Liver (tissue), 3 donors: ENCODE results near the gene PRSS27.

ENCODE experiments used
- CTCF ChIP-seq: fragments of 150-350 bp; IDR thresholded peaks from 2 replicates; pipeline ENCODE4 v1.5.1; 2017; ENCODE audit warnings: improper control_type of control experiment, low read depth, low read length; ENCODE audit not compliant: missing input control
- GABPA ChIP-seq, 2 donors: IDR thresholded peaks in 1 of 2; conservative IDR thresholded peaks in 1 of 2; 2 replicates each; pipeline ENCODE4 v1.6.1; 2016; ENCODE audit warnings: antibody characterized with exemption in 2 of 2, mild to moderate bottlenecking in 1 of 2, moderate library complexity in 1 of 2
- JUND ChIP-seq, 2 donors: IDR thresholded peaks; 2 replicates each; pipeline ENCODE4 v1.6.1; 2016; ENCODE audit warnings: antibody characterized with exemption in 2 of 2
- RAD21 ChIP-seq, 2 donors: IDR thresholded peaks; 2 replicates each; pipeline ENCODE4 v1.6.1; 2016; ENCODE audit warnings: antibody characterized with exemption in 2 of 2, mild to moderate bottlenecking in 2 of 2
- REST ChIP-seq: IDR thresholded peaks from 2 replicates; pipeline ENCODE4 v1.6.1; 2016; ENCODE audit warnings: antibody characterized with exemption, mild to moderate bottlenecking
- YY1 ChIP-seq: IDR thresholded peaks from 2 replicates; pipeline ENCODE4 v1.6.1; 2016; ENCODE audit warnings: antibody characterized with exemption, mild to moderate bottlenecking
- ZBTB33 ChIP-seq: IDR thresholded peaks from 2 replicates; pipeline ENCODE4 v1.6.1; 2016; ENCODE audit warnings: antibody characterized with exemption
- TF ChIP-seq, protein P1 (sequence below): IDR thresholded peaks from 2 replicates; pipeline ENCODE4 v1.6.1; 2016; ENCODE audit warnings: antibody characterized with exemption
- TF ChIP-seq, protein P2 (sequence below): IDR thresholded peaks from 2 replicates; pipeline ENCODE4 v1.6.1; 2016; ENCODE audit warnings: antibody characterized with exemption
- donor health status: healthy.
- donor health status: healthy.

DNA sequence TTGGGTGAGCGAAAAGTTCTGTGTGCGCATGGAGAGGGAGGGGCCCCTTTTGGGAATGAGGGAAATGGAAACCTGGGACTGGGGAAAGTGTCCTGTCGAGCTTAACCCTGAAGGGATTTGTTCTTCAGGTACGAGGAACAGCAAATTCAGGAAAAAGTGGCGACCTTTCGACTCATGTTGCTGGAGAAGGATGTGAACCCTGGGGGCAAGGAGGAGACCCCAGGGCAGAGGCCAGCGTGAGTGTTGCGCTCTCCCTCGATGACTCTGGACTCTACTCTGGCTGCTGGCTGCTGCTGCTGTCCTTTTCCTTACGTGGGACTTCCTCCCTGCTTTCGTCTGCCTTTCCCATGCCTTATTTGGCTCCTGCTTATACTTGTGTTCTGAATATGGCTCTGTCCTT lies 37.3 kb upstream of the PRSS27 start:
- no peak for TF ChIP-seq CTCF
- TF ChIP-seq REST: no peak
- no peak for TF ChIP-seq JUND (IDR thresholded peaks at IDR 0.05)
- no peak for TF ChIP-seq YY1
- TF ChIP-seq RAD21 (IDR thresholded peaks at IDR 0.05): no peak
- no peak for TF ChIP-seq GABPA (IDR thresholded peaks at IDR 0.05 in 1 of 2, conservative IDR thresholded peaks at IDR 0.05 in 1 of 2)
- TF ChIP-seq, protein P1, sequence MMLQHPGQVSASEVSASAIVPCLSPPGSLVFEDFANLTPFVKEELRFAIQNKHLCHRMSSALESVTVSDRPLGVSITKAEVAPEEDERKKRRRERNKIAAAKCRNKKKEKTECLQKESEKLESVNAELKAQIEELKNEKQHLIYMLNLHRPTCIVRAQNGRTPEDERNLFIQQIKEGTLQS: no peak
- no peak for TF ChIP-seq ZBTB33
- TF ChIP-seq, protein P2, sequence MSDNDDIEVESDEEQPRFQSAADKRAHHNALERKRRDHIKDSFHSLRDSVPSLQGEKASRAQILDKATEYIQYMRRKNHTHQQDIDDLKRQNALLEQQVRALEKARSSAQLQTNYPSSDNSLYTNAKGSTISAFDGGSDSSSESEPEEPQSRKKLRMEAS: no peak
